ENCODE results near the gene GABBR2.

GRCh38 chr9:98706651-98707165 lies 2.0 kb downstream of the GABBR2 start:
- no peak for TF ChIP-seq MAX (CRISPR knock-in tag; IDR thresholded peaks at IDR 0.05)
- no peak for TF ChIP-seq ZNF639 (CRISPR knock-in tag; conservative IDR thresholded peaks at IDR 0.05 in 1 of 2, IDR thresholded peaks at IDR 0.05 in 1 of 2)
- no peak for TF ChIP-seq ETV6 (IDR thresholded peaks at IDR 0.05; ENCODE audit: borderline replicate concordance in 1 of 2, low read depth in 2 of 2, low read length in 1 of 2)
- TF ChIP-seq ETV6 (CRISPR knock-in tag; IDR thresholded peaks at IDR 0.05; ENCODE audit: borderline replicate concordance) = no peak
- TF ChIP-seq SAFB2 (IDR thresholded peaks at IDR 0.05; ENCODE audit: borderline replicate concordance, low read depth, low read length, severe bottlenecking) = no peak
- TF ChIP-seq REST (IDR thresholded peaks at IDR 0.05; ENCODE audit: borderline replicate concordance) = no peak
- no peak for TF ChIP-seq REST (CRISPR knock-in tag; IDR thresholded peaks at IDR 0.05; ENCODE audit: low read depth)
- TF ChIP-seq FOXJ3 (CRISPR knock-in tag; IDR thresholded peaks at IDR 0.05) = no peak
- no peak for TF ChIP-seq EZH2 (IDR thresholded peaks at IDR 0.05; ENCODE audit: borderline replicate concordance, low read depth, low read length)
- no peak for TF ChIP-seq ATF4 (CRISPR knock-in tag; IDR thresholded peaks at IDR 0.05)
- TF ChIP-seq, protein P1, sequence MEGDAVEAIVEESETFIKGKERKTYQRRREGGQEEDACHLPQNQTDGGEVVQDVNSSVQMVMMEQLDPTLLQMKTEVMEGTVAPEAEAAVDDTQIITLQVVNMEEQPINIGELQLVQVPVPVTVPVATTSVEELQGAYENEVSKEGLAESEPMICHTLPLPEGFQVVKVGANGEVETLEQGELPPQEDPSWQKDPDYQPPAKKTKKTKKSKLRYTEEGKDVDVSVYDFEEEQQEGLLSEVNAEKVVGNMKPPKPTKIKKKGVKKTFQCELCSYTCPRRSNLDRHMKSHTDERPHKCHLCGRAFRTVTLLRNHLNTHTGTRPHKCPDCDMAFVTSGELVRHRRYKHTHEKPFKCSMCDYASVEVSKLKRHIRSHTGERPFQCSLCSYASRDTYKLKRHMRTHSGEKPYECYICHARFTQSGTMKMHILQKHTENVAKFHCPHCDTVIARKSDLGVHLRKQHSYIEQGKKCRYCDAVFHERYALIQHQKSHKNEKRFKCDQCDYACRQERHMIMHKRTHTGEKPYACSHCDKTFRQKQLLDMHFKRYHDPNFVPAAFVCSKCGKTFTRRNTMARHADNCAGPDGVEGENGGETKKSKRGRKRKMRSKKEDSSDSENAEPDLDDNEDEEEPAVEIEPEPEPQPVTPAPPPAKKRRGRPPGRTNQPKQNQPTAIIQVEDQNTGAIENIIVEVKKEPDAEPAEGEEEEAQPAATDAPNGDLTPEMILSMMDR (IDR thresholded peaks at IDR 0.05 in 2 of 3, conservative IDR thresholded peaks at IDR 0.05 in 1 of 3; ENCODE audit: insufficient read depth in 2 of 3, low read depth in 1 of 3, low read length in 3 of 3) = no peak
- TF ChIP-seq TAF1 (IDR thresholded peaks at IDR 0.05; ENCODE audit: control insufficient read depth, extremely low read depth, insufficient read depth, low read length, severe bottlenecking) = no peak
- TF ChIP-seq RBFOX2 (IDR thresholded peaks at IDR 0.05; ENCODE audit: low read depth, low read length) = no peak
- TF ChIP-seq, protein P2, sequence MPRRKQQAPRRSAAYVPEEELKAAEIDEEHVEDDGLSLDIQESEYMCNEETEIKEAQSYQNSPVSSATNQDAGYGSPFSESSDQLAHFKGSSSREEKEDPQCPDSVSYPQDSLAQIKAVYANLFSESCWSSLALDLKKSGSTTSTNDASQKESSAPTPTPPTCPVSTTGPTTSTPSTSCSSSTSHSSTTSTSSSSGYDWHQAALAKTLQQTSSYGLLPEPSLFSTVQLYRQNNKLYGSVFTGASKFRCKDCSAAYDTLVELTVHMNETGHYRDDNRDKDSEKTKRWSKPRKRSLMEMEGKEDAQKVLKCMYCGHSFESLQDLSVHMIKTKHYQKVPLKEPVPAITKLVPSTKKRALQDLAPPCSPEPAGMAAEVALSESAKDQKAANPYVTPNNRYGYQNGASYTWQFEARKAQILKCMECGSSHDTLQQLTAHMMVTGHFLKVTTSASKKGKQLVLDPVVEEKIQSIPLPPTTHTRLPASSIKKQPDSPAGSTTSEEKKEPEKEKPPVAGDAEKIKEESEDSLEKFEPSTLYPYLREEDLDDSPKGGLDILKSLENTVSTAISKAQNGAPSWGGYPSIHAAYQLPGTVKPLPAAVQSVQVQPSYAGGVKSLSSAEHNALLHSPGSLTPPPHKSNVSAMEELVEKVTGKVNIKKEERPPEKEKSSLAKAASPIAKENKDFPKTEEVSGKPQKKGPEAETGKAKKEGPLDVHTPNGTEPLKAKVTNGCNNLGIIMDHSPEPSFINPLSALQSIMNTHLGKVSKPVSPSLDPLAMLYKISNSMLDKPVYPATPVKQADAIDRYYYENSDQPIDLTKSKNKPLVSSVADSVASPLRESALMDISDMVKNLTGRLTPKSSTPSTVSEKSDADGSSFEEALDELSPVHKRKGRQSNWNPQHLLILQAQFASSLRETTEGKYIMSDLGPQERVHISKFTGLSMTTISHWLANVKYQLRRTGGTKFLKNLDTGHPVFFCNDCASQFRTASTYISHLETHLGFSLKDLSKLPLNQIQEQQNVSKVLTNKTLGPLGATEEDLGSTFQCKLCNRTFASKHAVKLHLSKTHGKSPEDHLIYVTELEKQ (CRISPR knock-in tag; IDR thresholded peaks at IDR 0.05) = no peak
- TF ChIP-seq, protein P3, sequence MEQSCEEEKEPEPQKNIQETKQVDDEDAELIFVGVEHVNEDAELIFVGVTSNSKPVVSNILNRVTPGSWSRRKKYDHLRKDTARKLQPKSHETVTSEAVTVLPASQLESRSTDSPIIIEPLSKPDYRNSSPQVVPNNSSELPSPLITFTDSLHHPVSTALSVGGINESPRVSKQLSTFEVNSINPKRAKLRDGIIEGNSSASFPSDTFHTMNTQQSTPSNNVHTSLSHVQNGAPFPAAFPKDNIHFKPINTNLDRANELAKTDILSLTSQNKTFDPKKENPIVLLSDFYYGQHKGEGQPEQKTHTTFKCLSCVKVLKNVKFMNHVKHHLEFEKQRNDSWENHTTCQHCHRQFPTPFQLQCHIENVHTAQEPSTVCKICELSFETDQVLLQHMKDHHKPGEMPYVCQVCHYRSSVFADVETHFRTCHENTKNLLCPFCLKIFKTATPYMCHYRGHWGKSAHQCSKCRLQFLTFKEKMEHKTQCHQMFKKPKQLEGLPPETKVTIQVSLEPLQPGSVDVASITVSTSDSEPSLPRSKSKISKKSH (CRISPR knock-in tag; IDR thresholded peaks at IDR 0.05) = no peak
- no peak for TF ChIP-seq ZNF766 (CRISPR knock-in tag; conservative IDR thresholded peaks at IDR 0.05)

Measured in K562 (cell line).